Fibroblast of skin of left quadriceps (primary cell): ENCODE measurements around the gene HARS2.
A peak's percentile ranks its signal among the peaks of the same experiment; 100 is the strongest.
"Not testable (repeated sequence)": the region's sequence is repeated elsewhere in the genome, so short reads cannot be mapped to it uniquely, and the experiment has no call there.

Experiments
- DNase-seq, 2 experiments: peaks; one replicate each; pipeline ENCODE4 v3.0.0-alpha.2; 2013; ENCODE audit warnings: low read depth in 2 of 2

Gene HARS2

GRCh38 chr5:140700177-140701144, 9.2 kb downstream of the HARS2 start, which contains the start of gene ZMAT2:
TSS of gene ZMAT2 (plus strand) at chr5:140700447. CDS start at chr5:140700461, 14 bp downstream.
- DNase-seq, result peak; percentile 95

GRCh38 chr5:140707812-140708211, 16.6 kb downstream of the HARS2 start:
- DNase-seq, result no peak

- DNase-seq, result not testable (repeated sequence)
Observed at GRCh38 chr5:140708787-140709186, 17.5 kb downstream of the HARS2 start.

- DNase-seq, result peak; percentile 96
Observed at GRCh38 chr5:140710899-140711552, 19.8 kb downstream of the HARS2 start.

DNA sequence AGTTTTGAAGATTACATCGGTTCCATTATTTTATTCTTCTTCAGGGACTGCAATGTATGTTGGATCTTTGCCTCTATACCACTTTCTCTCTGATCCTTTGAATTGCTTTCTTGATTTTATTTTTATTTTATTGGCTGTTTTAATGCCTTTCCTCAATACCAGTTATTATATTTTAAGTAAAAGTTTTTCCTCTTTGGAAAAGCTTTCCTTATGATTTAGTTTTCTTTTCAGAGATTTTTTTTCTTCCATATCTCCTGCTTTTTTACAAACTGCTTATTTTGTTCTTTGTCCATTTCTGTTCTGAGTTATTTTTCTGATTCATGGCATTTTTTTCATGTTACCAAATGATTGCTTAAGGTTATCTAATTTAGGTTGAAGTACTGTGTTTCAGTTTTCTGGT, 20.5 kb downstream of the HARS2 start:
- DNase-seq, result no peak

GRCh38 chr5:140713562-140714094, 22.4 kb downstream of the HARS2 start:
- DNase-seq, result no peak

DNA sequence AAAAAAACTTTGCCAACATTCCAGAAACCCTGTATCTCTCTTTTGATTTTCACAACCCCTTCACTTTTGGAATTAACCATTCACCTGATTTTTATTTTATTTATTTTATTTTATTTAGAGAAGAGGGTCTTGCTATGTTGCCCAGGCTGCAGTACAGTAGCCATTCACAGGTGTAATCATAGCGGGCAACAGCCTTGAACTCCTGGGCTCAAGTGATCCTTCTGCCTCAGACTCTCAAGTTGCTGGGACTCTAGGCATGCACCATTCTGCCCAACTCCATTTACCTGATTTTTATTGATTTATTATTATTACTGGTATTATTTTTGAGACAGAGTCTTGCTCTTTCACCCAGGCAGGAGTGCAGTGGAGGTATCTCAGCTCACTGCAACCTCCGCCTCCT, 25.0 kb downstream of the HARS2 start:
- not testable (repeated sequence) for DNase-seq

DNA sequence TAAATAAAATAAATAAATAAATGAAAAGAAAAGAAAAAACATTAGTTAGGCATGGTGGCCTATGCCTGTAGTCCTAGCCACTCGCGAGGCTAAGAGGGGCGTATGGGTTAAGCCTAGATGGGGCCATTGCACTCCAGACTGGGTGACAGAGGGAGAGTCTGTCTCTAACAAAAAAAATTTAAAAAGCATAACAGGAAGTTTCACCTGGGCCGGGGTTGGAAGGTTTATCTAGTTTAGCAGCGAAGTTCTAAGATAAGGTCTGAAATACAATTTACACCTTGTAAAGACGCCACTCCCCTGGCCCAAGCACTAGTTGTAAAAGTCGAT, 27.0 kb downstream of the HARS2 start:
- no peak for DNase-seq

DNA sequence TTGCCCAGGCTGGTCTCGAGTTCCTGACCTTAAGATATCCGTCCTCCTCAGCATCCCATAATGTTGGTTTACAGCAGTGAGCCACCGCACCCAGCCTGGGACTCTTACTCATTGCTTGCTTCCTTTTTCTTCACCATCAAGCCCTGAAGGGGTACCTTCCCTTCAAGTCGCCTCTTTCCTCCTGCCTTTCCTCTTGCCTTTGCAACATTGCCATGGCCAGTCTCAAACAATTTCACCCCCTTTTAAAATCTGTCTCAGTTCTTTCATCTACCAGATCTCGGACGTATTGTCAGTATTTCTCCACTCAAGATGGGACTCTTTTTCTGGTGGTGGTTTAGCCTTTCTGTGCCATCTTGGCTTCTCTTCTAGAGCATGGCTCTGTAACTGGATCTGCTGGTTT, 29.5 kb downstream of the HARS2 start:
- DNase-seq, result not testable (repeated sequence)

DNA sequence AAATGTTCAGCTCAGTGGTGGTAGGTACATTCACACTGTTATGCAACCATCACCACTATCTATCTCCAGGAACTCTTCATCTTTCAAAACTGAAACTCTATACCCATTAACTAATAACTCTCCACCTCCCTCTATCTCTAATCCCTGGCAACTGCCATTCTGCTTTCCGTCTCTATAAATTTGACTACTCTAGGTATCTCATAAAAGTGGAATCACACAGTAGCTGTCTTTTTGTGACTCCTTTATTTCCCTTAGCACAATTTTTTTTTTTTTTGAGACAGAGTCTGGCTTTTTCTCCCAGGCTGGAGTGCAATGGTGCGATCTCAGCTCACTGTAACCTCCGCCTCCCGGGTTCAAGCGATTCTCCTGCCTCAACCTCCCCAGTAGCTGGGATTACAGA, 30.1 kb downstream of the HARS2 start:
- not testable (repeated sequence) for DNase-seq

- DNase-seq, result peak; percentile 56 to 66
Observed at GRCh38 chr5:140725799-140726471, 34.7 kb downstream of the HARS2 start.

GRCh38 chr5:140733098-140733497, 41.8 kb downstream of the HARS2 start:
- no peak for DNase-seq

- DNase-seq, result no peak
Observed at GRCh38 chr5:140734354-140734753, 43.1 kb downstream of the HARS2 start.

DNA sequence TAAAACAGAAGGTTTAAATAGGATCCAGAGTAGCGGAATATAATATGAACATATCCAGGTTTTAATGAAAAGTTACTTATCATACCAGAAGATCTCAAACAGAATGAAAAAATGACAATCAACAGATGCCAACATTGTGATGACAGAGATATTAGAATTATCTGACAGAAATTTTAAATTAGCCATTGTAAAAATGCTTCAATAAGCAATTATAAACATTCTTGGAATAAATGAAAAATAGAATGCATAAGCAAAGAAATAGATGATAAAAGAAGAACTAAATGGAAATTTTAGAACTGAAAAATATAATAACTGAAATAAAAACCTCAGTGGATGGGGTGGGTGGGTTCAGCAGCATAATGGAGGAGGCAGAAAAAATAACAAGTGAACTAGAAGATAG, 46.2 kb downstream of the HARS2 start:
- no peak for DNase-seq

DNA sequence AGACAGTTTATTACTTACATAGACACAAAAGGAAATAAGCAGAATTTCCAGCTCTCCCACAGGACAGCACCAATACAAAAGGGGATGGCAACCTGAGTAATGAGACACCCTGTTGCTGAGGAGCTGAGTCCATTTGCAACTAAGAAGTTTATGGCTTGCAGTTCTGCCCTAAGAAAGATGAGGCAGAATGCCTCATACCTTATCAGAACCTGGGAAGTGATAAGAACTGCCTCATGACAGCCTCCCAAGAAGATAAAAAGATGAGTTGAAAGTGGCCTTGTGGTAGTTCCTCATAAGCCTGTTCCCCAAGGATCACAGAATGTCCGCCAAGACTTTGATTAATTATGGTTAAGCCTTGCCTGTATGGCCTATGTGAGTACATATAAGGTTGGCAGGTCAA, 50.7 kb downstream of the HARS2 start:
- no peak for DNase-seq
